Right lobe of liver (tissue), 4 donors: ENCODE data around the gene MCUB.

ENCODE experiments used
- CTCF ChIP-seq, 4 donors: fragments of 200-600 bp in 3 of 4; fragments of 450-650 bp in 1 of 4; IDR thresholded peaks; one replicate each; pipeline versions ENCODE4 v1.5.1 to v1.8.0; 2016 to 2022; ENCODE audit warnings: antibody characterized with exemption in 4 of 4, mild to moderate bottlenecking in 2 of 4
- POLR2A ChIP-seq: fragments of 450-650 bp; IDR thresholded peaks from one replicate; pipeline ENCODE4 v1.6.1; 2017; ENCODE audit warnings: antibody characterized with exemption, mild to moderate bottlenecking
- donor health status: DM: no; HTN: no; CAD: no.
- donor health status: DM: no; HTN: no; CAD: no.
- donor health status: DM: no; HTN: yes; CAD: no.

GRCh38 chr4:109723110-109723509, 163.1 kb downstream of the MCUB start:
- TF ChIP-seq CTCF (IDR thresholded peaks at IDR 0.05), result no peak
- no peak for TF ChIP-seq POLR2A
